ENCODE results near the gene PSTPIP2. TPM values are rescaled to one million over a fixed set of nuclear protein-coding genes. Genes with fewer than 3 reads are reported as not detected.
"Not testable (repeated sequence)": the region's sequence is repeated elsewhere in the genome, so short reads cannot be mapped to it uniquely, and the experiment has no call there.

The PSTPIP2 gene
- total RNA-seq, 2 donors from 2014 or later: 3.0 to 3.8 TPM

DNA sequence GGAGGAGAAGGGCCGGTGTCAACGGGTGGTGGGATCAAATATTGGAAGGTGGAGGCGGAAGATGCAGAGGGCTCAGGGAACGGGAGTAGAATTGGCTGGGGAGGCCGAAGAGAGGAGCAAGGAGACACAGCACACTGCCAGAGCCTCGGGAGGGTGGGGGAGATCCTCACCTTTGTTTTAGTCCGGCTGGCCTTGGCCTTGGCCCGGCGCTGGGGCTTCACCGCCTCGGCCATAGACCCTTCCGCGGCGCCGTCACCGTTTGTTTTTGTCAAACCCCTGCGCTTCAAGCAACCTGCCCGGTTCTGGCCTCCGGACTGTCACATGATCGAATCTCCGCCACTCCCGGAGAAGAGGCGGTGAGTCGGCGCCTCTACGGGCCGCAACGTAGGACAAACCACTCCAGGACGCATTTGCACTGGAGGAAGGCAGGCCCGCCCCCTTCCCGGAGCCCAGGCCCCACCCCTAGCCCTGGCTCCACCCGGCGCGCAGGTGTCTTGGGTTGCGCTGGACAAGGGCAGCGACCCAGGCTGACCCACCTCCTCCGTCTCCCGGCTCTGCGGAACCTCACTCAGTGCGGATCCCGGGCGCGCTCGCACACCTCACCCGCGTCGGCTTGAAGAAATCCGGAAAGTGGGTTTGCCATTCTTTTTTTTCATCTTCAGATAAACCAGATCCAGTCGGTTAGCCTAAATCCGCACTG is 104.9 kb downstream of the PSTPIP2 start, which contains the start of gene EPG5:
EPG5 (minus strand) TSS at position 323 of the 700 bp plus-strand sequence; CDS start at position 233, 90 bp downstream.
- no peaks in the 10 kb centered on the region for H3K9me3 ChIP-seq
- no peaks in the 10 kb centered on the region for H3K27me3 ChIP-seq
- intact Hi-C loops (cut with DNase I): loop anchor here (5.0 kb wide), 2 partner anchors 105 to 275 kb away; partner anchors contain the start of gene PSTPIP2
- no peaks in the 10 kb centered on the region for H3K4me1 ChIP-seq
- DNase-seq: peak; percentile 98
- H3K4me3 ChIP-seq: peak within 1 kb of the TSS; percentile 71
- H3K9ac ChIP-seq (ENCODE audit: low read depth in 2 of 2, low read length in 2 of 2): peak within 1 kb of the TSS; percentile 73 to 89
- TF ChIP-seq, protein P1, sequence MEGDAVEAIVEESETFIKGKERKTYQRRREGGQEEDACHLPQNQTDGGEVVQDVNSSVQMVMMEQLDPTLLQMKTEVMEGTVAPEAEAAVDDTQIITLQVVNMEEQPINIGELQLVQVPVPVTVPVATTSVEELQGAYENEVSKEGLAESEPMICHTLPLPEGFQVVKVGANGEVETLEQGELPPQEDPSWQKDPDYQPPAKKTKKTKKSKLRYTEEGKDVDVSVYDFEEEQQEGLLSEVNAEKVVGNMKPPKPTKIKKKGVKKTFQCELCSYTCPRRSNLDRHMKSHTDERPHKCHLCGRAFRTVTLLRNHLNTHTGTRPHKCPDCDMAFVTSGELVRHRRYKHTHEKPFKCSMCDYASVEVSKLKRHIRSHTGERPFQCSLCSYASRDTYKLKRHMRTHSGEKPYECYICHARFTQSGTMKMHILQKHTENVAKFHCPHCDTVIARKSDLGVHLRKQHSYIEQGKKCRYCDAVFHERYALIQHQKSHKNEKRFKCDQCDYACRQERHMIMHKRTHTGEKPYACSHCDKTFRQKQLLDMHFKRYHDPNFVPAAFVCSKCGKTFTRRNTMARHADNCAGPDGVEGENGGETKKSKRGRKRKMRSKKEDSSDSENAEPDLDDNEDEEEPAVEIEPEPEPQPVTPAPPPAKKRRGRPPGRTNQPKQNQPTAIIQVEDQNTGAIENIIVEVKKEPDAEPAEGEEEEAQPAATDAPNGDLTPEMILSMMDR (IDR thresholded peaks at IDR 0.05): no peak
- no peaks in the 10 kb centered on the region for H3K36me3 ChIP-seq
- H3K27ac ChIP-seq: peak within 1 kb of the TSS; percentile 43

DNA sequence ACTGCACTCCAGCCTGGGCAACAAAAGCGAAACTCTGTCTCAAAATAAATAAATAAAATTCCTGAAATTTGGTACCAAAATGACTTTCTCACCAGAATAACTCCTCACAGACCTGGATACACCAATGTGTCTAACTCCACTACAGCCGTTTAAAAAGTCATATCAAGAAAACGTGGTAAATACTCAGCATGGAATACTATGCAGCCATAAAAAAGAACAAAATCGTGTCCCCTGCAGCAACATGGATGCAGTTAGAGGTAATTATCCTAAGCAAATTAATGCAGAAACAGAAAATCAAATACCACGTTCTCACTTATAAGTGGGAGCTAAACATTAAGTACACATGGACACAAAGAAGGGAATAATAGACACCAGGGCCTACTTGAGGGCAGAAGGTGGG is 107.1 kb downstream of the PSTPIP2 start:
- H3K4me3 ChIP-seq; H3K4me1 ChIP-seq; DNase-seq; H3K27ac ChIP-seq; H3K36me3 ChIP-seq; H3K9me3 ChIP-seq; H3K27me3 ChIP-seq; H3K9ac ChIP-seq (ENCODE audit: low read depth in 2 of 2, low read length in 2 of 2): not testable (repeated sequence)
- intact Hi-C loops (cut with DNase I): loop anchor here (5.0 kb wide), 2 partner anchors 107 to 273 kb away; partner anchors contain the start of gene PSTPIP2

DNA sequence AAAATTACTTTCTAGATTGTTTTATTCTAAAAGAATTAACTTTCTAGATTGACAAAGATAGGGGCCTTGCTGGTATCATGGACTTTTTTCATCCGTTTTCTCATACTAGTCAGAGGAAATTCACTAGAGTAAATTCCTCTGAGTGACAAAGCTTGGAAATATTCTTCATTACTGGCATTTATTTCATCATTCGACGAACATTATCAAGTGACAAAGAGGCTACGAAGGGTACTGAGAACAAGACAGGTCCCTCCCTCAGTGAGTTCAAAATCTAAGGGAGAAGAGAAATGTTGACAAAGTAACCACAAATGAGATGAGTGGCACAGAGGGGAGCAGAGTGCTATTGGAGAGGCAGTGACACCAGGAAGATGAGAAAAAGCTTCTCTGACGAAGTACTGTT is 109.2 kb downstream of the PSTPIP2 start:
- H3K36me3 ChIP-seq: no peaks in the 10 kb centered on the region
- no peaks in the 10 kb centered on the region for H3K27me3 ChIP-seq
- H3K27ac ChIP-seq: no peak overlapping the region
- intact Hi-C loops (cut with DNase I): no loop called here
- TF ChIP-seq, protein P1 (IDR thresholded peaks at IDR 0.05): no peak
- no peak overlapping the region for H3K9ac ChIP-seq (ENCODE audit: low read depth in 2 of 2, low read length in 2 of 2)
- H3K4me1 ChIP-seq: no peaks in the 10 kb centered on the region
- no peak for DNase-seq
- no peaks in the 10 kb centered on the region for H3K9me3 ChIP-seq
- H3K4me3 ChIP-seq: no peak overlapping the region

DNA sequence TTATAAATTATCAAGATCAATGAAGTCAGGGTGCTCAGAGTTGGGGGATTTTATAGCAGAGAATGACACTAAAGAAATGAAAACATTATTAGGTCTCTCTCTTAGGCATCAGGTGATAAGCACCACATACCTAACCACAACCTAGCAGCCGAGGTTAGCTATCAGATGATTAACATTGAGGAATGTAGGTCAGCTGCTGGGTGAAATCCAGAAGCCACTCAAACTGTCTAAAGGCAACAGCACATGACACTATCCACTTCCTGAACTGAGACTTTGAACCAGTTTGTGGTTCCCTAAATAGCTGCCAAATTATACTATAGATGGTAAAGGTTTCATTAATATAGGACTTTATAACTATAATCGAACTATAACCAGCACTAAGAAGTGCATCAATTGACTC is 109.6 kb downstream of the PSTPIP2 start:
- H3K4me1 ChIP-seq: no peaks in the 10 kb centered on the region
- H3K4me3 ChIP-seq: no peak overlapping the region
- no peak overlapping the region for H3K27ac ChIP-seq
- no peaks in the 10 kb centered on the region for H3K36me3 ChIP-seq
- no peak for DNase-seq
- no peaks in the 10 kb centered on the region for H3K9me3 ChIP-seq
- H3K9ac ChIP-seq (ENCODE audit: low read depth in 2 of 2, low read length in 2 of 2): no peak overlapping the region
- intact Hi-C loops (cut with DNase I): no loop called here
- TF ChIP-seq, protein P1 (IDR thresholded peaks at IDR 0.05): no peak
- H3K27me3 ChIP-seq: no peaks in the 10 kb centered on the region

DNA sequence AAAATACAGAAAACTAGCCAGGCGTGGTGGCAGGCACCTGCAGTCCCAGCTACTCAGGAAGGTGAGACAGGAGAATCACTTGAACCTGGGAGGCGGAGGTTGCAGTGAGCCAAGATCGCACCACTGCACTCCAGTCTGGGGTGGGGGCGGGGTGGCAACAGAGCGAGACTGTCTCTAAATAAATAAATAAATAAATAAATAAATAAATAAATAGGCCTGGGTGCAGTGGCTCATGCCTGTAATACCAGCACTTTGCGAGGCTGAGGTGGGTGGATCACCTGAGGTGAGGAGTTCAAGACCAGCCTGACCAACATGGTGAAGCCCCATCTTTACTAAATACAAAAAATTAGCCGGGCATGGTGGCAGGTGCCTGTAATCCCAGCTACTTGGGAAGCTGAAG is 112.6 kb downstream of the PSTPIP2 start:
- DNase-seq; H3K4me1 ChIP-seq; H3K9me3 ChIP-seq; H3K4me3 ChIP-seq; H3K27ac ChIP-seq; H3K27me3 ChIP-seq; H3K36me3 ChIP-seq; H3K9ac ChIP-seq (ENCODE audit: low read depth in 2 of 2, low read length in 2 of 2); intact Hi-C loops (cut with DNase I): not testable (repeated sequence)

DNA sequence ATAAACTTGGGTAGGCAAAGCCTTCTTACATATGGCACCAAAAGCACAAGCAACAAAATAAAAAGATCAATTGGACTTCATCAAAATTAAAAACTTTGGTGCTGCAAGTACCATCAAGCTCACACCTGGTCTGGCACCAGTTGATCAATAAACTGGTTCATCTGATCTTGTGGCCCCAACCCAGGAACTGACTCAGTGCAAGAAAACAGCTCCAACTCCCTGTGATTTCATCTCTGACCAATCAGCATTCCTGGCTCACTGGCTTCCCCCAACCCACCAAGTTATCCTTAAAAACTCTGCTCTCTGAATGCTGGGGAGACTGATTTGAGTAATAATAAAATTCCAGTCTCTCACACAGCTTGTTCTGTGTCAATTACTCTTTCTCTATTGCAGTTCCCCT is 113.3 kb downstream of the PSTPIP2 start:
- TF ChIP-seq, protein P1 (IDR thresholded peaks at IDR 0.05): no peak
- DNase-seq: no peak
- Histone ChIP-seq H3K27ac (no peak overlapping the region), H3K27me3 (no peaks in the 10 kb centered on the region), H3K4me1 (no peaks in the 10 kb centered on the region), H3K4me3 (no peak overlapping the region), H3K9me3 (no peaks in the 10 kb centered on the region), H3K9ac (ENCODE audit: low read depth in 2 of 2, low read length in 2 of 2) (no peak overlapping the region), H3K36me3 (peaks cover 6% of the 10 kb centered on the region)
- intact Hi-C loops (cut with DNase I): no loop called here
